GM18909 (cell line): ENCODE data around the gene FBXL4.

ENCODE experiments used
- ATAC-seq: cut with Tn5 transposase; IDR thresholded peaks from one replicate; pipeline ENCODE4 v1.9.1; 2021; ENCODE audit warnings: mild to moderate bottlenecking; ENCODE audit not compliant: unreplicated experiment, poor library complexity

FBXL4 gene

DNA sequence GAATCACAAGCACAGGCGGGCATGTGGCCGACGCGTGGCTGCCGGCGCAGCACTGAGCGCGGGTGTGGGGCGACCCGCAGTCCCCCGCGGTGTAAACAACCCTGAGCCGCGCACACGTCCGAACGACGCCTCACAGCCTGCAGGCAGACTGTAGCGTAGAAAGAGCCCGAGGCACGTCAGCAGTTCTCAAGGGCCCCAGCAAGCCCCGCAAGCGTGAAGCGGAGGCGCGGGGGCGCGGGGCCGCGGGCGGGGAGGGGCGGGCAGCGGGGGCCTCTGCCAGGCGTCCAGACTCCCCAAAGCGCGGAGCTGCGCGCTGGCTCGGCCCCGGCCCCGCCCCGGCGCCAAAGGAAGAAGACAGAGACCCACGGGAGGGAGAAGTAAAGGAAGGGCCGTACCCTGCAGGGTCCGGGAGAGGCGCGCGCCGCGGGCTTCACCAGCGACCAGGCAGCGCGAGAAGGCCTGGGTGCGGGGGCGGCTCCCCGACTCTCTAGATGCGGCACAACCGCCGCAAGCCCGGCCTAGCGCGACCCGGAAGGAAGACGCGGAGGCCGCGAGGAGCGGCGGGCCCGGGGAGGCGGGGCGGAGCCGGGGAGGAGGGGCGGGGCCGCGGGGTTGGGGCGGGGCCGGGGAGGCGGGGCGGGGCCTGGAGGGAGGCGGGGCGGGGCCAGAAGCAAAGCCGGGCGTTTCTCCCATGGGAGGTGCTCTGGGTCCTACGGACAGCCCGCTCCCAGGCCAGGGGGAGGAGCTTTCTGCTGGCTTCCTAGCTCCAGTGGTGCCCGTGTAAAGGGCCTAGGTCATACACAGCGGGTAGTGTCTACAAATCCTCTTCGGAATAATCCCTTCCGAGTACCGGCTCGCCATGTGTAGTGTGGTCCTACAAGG is at the start of gene FBXL4:
FBXL4 (minus strand) TSS at position 536 of the 882 bp plus-strand sequence. CDS start 20,958 bp downstream, outside the sequence.
- ATAC-seq, result peak; percentile 81

GRCh38 chr6:98995116-98995515 is 47.4 kb upstream of the FBXL4 start:
- ATAC-seq, result no peak

DNA sequence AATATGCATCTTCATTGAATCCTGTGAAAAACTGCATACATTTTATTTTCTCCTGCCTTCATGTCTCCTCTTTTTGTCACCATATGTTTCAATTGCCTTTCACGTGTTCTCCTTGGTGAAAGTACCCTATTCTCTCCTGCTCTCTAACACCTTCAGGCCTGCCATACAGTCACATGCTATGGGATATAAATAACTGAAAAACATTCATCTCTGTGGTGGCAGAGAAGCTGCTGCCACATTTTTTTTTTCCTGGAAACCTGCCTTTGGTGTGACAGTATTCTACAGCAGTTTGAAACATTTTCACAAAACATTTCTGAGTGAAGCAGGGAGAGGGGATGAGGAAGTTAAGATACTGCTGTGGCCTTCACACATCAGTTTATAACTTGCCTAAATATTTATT is 44.8 kb upstream of the FBXL4 start:
- no peak for ATAC-seq

DNA sequence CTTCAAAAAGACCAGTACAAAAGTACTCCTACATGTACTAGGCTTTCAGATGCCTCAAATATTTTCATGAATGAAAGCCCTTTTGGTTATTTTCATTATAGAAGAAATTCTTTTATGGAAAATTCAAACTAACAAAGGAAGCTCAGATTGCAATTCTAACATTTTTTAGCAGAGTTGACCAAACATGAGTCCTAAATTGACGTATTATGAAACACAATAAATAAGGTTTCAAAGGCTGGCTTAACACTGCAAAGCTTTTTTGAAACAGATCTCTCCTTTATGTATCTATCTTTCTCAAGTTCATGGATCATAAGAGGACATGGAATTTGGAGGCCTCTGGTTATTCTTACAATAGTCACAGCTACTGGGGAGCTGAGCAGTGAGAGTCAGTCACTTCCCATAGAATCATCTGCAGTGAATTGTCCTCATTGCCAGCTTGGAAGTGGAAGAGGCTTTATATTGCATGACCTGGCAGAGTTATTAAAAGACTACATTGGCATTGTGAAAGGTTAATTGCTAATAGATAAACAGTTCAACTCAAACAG is 38.4 kb upstream of the FBXL4 start:
- no peak for ATAC-seq

DNA sequence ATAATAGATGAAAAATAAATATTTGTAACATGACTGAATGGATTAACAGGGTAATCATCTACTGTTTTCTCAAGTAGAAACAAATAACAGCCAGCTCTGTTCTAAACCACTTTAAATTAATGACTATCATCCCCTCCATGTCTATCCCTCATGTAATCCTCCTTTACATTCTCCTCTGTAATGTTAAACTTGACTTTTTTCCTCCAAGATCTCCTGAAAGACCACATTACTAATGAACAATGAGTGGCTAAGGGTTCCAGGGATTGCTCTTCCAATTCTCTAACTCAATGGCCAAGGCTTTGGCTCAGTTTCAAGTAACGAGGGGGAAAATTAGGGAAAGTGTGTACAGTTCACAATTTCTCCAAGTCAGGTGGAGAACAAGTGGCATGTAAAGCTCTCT is 37.6 kb upstream of the FBXL4 start:
- ATAC-seq, result no peak

DNA sequence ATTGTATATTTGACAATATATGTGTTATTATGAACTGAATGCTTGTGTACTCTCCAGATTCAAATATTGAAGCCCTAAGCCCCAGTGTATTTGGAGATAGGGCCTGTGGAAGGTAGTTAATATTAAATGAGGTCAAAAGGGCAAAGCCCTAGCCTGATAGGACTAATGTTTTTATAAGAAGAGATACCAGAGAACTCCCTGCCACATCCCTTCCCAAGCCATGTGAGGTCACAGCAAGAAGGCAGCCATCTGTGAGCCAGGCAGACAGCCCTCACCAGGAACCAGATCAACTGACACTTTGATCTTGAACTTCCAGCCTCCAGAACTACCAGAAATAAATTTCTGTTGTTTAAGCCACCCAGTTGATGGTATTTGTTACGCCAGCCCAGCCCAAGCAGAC is 36.4 kb upstream of the FBXL4 start:
- ATAC-seq, result no peak

DNA sequence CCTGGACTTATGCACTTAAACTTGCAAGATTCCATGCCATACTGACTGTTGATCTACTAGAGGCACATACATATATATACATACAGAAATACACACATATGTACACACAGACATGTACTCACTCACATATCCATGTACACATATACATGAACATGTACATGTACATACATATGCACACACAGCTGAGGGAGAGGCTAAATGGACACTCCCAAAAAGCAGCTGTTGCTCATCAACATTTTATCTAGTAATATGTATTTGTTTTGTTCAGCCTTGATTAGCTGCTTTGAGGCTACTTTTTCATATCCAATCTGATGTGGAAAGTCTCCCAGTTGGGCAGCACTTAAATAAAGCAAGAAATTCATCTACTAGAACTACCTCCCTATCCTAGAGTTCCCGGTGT is 33.7 kb upstream of the FBXL4 start:
- ATAC-seq, result no peak

GRCh38 chr6:98980819-98981218 is 33.1 kb upstream of the FBXL4 start:
- ATAC-seq, result no peak

- ATAC-seq, result no peak
Observed at GRCh38 chr6:98977671-98978292, 30.0 kb upstream of the FBXL4 start.

GRCh38 chr6:98976674-98977385 is 29.1 kb upstream of the FBXL4 start:
- ATAC-seq, result no peak

DNA sequence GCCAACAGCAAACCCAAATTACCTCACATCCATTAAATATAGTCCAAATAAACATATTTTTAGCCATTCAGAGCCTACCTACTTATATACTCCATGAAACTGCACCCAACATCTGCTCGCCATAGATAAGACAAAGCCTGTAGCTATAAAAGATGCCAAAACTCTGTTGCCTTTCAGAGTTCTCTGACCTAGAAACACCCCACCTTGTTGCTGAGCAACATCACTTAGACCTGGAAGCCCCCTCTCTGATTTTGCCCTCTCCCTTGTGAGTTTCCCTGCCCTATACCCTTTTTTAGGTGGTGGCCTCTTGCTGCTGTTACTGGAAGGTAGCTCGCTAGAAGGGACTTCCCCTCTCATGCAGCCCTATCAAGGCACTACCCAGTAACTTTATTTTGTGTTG is 27.7 kb upstream of the FBXL4 start:
- ATAC-seq, result no peak

DNA sequence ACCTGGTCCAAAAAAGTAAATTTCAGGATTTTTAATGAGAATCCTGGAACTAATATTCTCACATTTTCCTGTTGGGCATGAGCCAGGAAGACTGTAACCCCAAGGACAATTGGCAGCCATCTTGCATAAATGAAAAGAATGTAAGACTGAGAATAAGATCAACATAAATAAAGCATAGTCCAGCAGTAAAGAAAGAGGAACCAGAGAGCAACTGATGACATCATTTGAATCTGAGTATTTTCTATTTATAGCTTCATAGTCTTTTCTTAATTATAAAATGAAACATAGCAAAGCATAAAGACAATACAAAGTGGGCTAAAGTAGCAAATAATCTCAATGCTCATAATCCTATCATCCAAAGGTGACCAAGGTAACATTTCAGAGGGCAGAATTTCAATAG is 26.6 kb upstream of the FBXL4 start:
- ATAC-seq, result no peak

- ATAC-seq, result no peak
Observed at GRCh38 chr6:98973571-98973970, 25.8 kb upstream of the FBXL4 start.

- ATAC-seq, result no peak
Observed at GRCh38 chr6:98971303-98971702, 23.6 kb upstream of the FBXL4 start.

DNA sequence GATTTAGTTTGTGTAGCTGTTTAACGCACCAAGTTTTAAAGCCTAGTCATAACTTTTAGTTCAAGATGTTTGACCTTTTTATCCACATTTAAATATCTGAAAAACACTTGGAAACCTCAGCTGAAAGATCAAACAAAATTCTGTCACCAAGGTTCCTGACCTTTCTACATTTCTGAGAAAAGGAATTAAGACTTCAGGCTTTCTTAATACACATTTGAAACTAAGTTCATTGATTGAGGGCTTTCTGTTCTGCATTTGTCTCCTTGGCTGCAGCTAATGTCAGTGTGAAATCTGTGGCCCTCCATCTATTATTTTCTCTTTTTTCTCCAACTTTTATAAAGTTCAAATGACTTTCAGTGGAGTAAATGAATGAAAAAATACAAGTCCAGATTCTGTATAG is 22.7 kb upstream of the FBXL4 start:
- no peak for ATAC-seq

DNA sequence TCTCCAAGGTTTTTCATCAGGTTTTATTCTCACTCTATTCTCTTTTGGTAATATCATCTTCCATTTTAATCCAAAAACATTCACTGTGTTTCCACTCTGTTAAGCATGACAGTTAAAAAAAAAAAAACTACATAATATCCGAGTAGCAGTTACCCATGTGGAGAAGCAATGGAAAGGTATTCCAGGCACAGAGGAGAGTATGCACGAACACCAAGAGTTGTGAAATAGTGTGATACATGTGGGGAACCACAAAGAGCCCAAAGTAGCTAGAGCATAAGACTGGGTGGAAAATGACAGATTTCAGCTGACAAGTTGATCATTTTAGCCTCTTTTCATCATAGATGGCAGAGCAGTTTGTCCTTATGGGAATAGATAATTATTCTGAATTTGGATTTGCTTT is 19.9 kb upstream of the FBXL4 start:
- ATAC-seq, result no peak

GRCh38 chr6:98959631-98960030 is 11.9 kb upstream of the FBXL4 start:
- ATAC-seq, result no peak

DNA sequence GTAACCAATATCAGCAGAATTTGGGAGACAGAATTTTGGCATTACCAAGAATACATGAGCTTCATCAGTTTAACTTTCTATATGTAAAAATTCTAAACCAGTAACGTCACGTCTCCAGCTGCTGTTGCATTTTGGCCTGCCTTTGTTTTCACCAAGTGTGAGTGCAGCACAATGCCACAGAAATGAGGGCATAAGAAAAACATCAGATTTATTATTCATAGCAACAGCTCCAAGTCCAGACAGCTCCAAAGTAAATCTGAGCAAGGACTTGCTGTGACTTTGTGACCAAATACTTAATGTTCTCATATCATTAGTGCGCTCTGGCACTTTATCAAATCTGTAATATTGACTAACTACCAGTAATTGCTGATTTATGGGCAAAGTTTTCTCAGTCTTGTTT is 11.0 kb upstream of the FBXL4 start:
- ATAC-seq, result no peak

DNA sequence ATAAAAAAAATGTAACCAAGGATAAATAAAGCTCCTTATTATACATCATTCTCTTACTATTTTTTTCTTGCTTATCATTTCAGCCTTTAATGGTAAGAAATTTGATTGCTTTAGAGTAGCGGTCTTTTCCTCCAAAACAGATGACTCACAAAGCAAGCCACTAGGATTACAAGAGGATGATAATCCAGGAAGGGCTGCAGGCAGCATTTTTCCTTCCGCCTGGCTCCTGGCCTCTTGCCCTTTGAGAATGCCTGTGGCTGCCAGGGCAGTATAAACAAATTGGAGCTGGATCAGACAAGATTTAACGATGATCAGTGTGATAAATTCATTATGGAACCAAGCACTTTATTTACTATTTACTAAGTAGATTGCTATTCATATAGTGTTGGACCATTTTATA is 9.7 kb upstream of the FBXL4 start:
- ATAC-seq, result no peak

DNA sequence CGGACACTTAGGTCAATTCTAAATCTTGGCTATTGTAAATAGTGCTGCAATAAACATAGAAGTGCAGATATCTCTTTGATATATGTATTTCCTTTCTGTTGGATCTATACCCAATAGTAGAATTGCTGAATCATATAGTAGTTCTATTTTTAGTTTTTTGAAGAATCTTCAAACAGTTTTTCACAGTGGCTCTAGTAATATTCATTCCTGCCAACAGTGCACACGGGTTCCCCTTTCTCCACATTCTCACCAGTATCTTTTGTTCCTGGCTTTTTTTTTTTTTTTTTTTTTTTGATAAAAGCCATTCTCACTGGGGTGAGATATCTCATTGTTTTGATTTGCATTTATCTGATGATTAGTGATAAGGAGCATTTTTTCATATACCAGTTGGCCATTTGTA is 1.8 kb upstream of the FBXL4 start:
- no peak for ATAC-seq

DNA sequence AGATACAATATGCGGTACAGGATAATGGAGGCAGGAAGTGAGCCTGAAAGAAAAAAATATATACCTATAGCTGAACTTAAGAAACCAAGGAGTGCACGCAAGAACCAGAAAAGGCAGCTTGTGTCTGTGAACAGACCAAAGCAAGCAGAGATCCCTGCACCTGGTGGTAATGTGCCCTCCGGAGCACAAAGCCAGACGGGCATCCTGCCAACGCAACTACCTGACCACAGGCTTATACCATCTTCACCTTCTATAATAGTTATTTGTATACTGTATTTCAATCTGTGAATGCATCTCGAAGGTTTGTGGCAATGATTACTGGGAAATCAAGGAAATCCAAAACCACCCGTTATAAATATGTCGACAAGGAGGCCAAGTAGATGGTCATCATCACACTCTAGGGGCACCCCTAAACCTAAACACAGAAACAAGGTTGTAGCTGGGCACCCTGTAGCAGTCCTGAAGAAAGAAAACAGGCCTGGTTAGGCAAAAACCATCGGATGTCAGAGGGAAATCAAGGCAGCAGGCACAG is 801 bp downstream of the FBXL4 start:
- peak; percentile 36 for ATAC-seq
